ENCODE measurements around the gene MEI4. TPM values are rescaled to one million over a fixed set of nuclear protein-coding genes. Genes with fewer than 3 reads are reported as not detected.
"Not testable (repeated sequence)": the region's sequence is repeated elsewhere in the genome, so short reads cannot be mapped to it uniquely, and the experiment has no call there.

The MEI4 gene
- total and polyA plus RNA-seq, 7 donors = not detected

DNA sequence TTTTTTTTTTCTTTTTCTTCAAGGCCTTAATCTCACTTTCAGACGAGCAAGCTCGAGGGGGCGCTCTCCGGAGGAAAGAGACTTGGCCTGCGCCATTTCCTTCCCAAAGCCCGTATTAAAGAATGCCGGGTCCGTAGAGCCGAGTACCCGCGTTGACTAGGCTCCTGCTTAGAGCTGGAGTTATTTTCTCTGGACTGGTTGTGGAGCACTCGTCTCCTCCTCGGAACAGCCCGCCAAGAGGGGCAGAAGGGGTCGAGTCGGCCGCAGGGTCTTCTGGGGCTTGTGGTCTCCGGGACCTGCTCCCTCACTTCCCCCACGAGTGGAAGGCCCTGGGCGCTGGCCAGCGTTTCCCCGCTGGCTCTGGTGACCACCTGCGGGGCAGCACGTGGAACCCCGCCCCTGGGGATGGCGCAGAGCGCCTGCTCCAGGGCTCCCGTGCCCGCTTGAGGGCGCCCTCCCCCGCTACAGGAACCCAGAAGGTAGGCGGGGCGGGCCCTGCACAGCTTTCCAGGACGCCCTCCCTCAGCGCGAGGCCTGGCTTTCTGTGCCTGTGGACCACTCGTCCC lies 2.7 kb upstream of the MEI4 start:
- Histone ChIP-seq H3K27ac (no peak overlapping the region), H3K4me3 (peak overlapping the region in 2 of 4 donors; percentile 12 to 15), H3K36me3 (no peaks in the 10 kb centered on the region), H3K9me3 (no peaks in the 10 kb centered on the region), H3K4me1 (peaks cover 0 to 4% (median 0%) of the 10 kb centered on the region in 4 donors), H3K27me3 (peaks cover 0 to 19% (median 0%) of the 10 kb centered on the region in 3 donors)
- WGBS, 2 donors = 30 to 72% methylated on average over 37 of the region's 37 CpGs
- intact Hi-C loops (cut with DNase I) = no loop called here
- DNase-seq = peak; percentile 48
- no peak for TF ChIP-seq POLR2A (IDR thresholded peaks at IDR 0.05)
- TF ChIP-seq, protein P1, sequence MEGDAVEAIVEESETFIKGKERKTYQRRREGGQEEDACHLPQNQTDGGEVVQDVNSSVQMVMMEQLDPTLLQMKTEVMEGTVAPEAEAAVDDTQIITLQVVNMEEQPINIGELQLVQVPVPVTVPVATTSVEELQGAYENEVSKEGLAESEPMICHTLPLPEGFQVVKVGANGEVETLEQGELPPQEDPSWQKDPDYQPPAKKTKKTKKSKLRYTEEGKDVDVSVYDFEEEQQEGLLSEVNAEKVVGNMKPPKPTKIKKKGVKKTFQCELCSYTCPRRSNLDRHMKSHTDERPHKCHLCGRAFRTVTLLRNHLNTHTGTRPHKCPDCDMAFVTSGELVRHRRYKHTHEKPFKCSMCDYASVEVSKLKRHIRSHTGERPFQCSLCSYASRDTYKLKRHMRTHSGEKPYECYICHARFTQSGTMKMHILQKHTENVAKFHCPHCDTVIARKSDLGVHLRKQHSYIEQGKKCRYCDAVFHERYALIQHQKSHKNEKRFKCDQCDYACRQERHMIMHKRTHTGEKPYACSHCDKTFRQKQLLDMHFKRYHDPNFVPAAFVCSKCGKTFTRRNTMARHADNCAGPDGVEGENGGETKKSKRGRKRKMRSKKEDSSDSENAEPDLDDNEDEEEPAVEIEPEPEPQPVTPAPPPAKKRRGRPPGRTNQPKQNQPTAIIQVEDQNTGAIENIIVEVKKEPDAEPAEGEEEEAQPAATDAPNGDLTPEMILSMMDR (IDR thresholded peaks at IDR 0.05) = no peak
- TF ChIP-seq POLR2AphosphoS5 (IDR thresholded peaks at IDR 0.05) = no peak
- no peak for TF ChIP-seq EP300 (IDR thresholded peaks at IDR 0.05)

DNA sequence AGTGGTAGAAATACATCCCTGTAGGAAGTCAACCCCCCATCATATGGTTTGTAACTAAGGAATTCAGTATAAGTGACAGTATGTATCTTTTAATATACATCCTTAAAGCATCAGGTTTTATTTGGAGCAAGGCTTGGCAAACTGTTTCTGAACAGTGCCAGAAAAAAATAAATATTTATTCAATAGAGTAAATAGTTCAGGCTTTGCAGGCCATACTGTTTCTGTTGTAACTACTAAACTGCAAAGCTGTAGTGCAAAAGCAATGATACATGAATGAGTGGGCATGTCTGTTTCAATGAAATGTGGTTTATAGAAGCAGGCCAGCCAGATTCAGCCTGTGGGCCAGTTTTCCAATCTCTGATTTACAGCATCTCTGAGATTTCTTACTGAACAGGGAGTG lies 977 bp downstream of the MEI4 start:
- intact Hi-C loops (cut with DNase I) = no loop called here
- Histone ChIP-seq H3K36me3 (no peaks in the 10 kb centered on the region), H3K27me3 (peaks cover 0 to 13% (median 0%) of the 10 kb centered on the region in 3 donors), H3K4me1 (peaks cover 0 to 4% (median 0%) of the 10 kb centered on the region in 4 donors), H3K27ac (no peak overlapping the region), H3K9me3 (no peaks in the 10 kb centered on the region), H3K4me3 (no peak overlapping the region)
- no peak for DNase-seq
- TF ChIP-seq POLR2A (IDR thresholded peaks at IDR 0.05) = no peak
- TF ChIP-seq, protein P1 (IDR thresholded peaks at IDR 0.05) = no peak
- TF ChIP-seq EP300 (IDR thresholded peaks at IDR 0.05) = no peak
- no peak for TF ChIP-seq POLR2AphosphoS5 (IDR thresholded peaks at IDR 0.05)

DNA sequence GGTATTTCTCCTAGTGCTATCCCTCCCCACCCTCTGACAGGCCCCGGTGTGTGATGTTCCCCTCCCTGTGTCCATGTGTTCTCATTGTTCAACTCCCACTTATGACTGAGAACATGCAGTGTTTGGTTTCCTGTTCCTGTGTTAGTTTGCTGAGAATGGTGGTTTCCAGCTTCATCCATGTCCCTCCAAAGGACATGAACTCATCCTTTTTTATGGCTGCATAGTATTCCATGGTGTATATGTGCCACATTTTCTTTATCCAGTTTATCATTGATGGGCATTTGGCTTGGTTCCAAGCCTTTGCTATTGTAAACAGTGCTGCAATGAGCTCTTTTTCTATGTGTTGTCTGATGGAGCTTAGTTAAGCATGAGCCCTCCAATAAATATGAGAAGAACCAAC lies 2.2 kb downstream of the MEI4 start:
- H3K27ac ChIP-seq; DNase-seq; H3K27me3 ChIP-seq; H3K36me3 ChIP-seq; H3K4me3 ChIP-seq; H3K4me1 ChIP-seq; H3K9me3 ChIP-seq; intact Hi-C loops (cut with DNase I): not testable (repeated sequence)
- 96 to 98% methylated on average over 1 of the region's 1 CpG for WGBS, 2 donors

DNA sequence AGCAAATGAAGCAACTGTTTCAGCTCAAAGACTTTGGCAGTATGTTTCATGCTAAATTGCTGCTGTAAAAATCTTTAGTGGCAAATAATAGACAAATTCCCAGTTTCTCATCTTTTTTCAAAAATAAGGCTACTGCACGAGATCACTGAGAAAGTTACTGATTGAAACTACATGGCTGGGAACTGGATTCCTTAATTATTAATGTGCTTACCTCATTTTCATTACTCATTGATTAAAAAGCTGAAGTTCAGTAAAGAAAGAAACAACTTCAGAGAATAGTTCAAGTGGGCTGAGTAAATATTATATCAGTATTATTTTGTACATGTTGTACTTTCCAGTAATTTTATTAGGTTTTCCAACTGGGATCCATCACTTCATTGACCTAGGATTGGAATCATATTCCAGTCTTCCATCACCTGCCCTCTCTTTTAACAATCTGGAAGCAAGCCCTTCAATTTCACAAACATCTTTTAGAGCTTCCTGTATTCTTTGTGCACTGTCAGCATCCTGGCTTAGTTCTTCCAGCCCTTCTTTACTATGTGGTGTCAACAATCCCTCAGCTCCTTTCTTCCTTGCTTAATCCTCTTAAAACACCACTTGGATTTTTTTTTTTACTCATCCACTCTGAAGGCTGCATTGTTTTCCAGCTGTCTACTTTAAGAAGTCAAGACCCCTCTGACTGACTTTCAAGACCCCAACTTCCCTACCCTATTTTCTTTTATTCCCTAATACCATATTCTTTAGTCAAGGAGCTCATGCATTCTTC lies 4.3 kb downstream of the MEI4 start:
- Histone ChIP-seq H3K4me1 (no peaks in the 10 kb centered on the region), H3K27me3 (no peaks in the 10 kb centered on the region), H3K27ac (no peak overlapping the region), H3K36me3 (no peaks in the 10 kb centered on the region), H3K9me3 (no peaks in the 10 kb centered on the region), H3K4me3 (no peak overlapping the region)
- 79 to 82% methylated on average over 1 of the region's 1 CpG for whole genome bisulfite sequencing, 2 donors
- TF ChIP-seq, protein P1 (IDR thresholded peaks at IDR 0.05) = no peak
- TF ChIP-seq POLR2A (IDR thresholded peaks at IDR 0.05) (no peak), POLR2AphosphoS5 (IDR thresholded peaks at IDR 0.05) (no peak), EP300 (IDR thresholded peaks at IDR 0.05) (no peak)
- intact Hi-C loops (cut with DNase I) = no loop called here
- no peak for DNase-seq

DNA sequence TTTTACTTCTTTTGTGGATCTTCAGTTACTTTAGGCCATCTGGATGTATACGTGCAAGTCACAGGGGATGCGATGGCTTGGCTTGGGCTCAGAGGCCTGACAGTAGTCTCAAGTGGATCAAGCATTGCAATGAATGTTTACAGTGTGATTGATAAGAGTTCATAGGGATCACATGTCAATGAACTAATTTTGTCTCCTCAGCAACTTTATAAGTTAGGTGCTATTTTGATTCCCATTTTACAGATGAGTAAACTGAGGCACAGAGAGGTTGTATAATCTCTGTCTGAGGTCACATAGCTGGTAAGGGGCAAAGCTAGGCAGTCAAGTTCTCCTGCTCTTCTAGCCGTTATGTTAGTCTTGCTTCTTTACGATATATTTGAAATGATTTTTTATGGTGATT lies 13.5 kb downstream of the MEI4 start:
- no peak overlapping the region for H3K27ac ChIP-seq
- intact Hi-C loops (cut with DNase I) = no loop called here

More for the DNA sequence above, 13.5 kb downstream of the MEI4 start:
- H3K36me3 ChIP-seq = no peaks in the 10 kb centered on the region
- no peak overlapping the region for H3K4me3 ChIP-seq
- 79 to 88% methylated on average over 4 of the region's 4 CpGs for WGBS, 2 donors
- H3K4me1 ChIP-seq = no peaks in the 10 kb centered on the region
- no peak for DNase-seq
- H3K9me3 ChIP-seq = no peaks in the 10 kb centered on the region
- no peak for TF ChIP-seq EP300 (IDR thresholded peaks at IDR 0.05)
- TF ChIP-seq POLR2A (IDR thresholded peaks at IDR 0.05) = no peak
- no peak for TF ChIP-seq POLR2AphosphoS5 (IDR thresholded peaks at IDR 0.05)
- TF ChIP-seq, protein P1 (IDR thresholded peaks at IDR 0.05) = no peak
- no peaks in the 10 kb centered on the region for H3K27me3 ChIP-seq
